SK-N-SH treated with all-trans-retinoic acid at 6 μM for 48 hours (cell line): ENCODE data around the gene SRD5A2.
"Not testable (repeated sequence)": the region's sequence is repeated elsewhere in the genome, so short reads cannot be mapped to it uniquely, and the experiment has no call there.

Experiments
- CREB5 ChIP-seq: fragments of 250-450 bp; sonication (Bioruptor Pico); IDR thresholded peaks from 2 replicates; pipeline ENCODE4 v1.5.1; 2020; ENCODE audit warnings: low read depth, mild to moderate bottlenecking, moderate library complexity
- CSDC2 ChIP-seq: fragments of 250-450 bp; sonication (Bioruptor Pico); IDR thresholded peaks from 2 replicates; pipeline ENCODE4 v1.5.0; 2020; ENCODE audit warnings: mild to moderate bottlenecking, moderate library complexity
- GLIS3 ChIP-seq: fragments of 250-450 bp; sonication (Bioruptor Pico); IDR thresholded peaks from 2 replicates; pipeline ENCODE4 v1.5.0; 2020; ENCODE audit warnings: mild to moderate bottlenecking, moderate library complexity
- OSR1 ChIP-seq: fragments of 250-450 bp; sonication (Bioruptor Pico); IDR thresholded peaks from 2 replicates; pipeline ENCODE4 v1.8.0; 2022; ENCODE audit warnings: moderate library complexity, mild to moderate bottlenecking, inconsistent platforms
- PPARA ChIP-seq: fragments of 250-450 bp; sonication (Bioruptor Pico); IDR thresholded peaks from 2 replicates; pipeline ENCODE4 v1.5.0; 2020; ENCODE audit warnings: mild to moderate bottlenecking, borderline replicate concordance
- TOX ChIP-seq: fragments of 250-450 bp; sonication (Bioruptor Pico); IDR thresholded peaks from 2 replicates; pipeline ENCODE4 v1.8.0; 2021; ENCODE audit warnings: mild to moderate bottlenecking, moderate library complexity, borderline replicate concordance
- ZC3H10 ChIP-seq: fragments of 250-450 bp; sonication (Bioruptor Pico); IDR thresholded peaks from 2 replicates; pipeline ENCODE4 v1.5.1; 2021; ENCODE audit warnings: mild to moderate bottlenecking, moderate library complexity
- ZFP30 ChIP-seq: fragments of 450-650 bp; formaldehyde crosslinking; IDR thresholded peaks from 2 replicates; pipeline ENCODE4 v1.5.0; 2022; ENCODE audit warnings: mild to moderate bottlenecking, moderate library complexity
- ZNF8 ChIP-seq: fragments of 450-650 bp; formaldehyde crosslinking; IDR thresholded peaks from 2 replicates; pipeline ENCODE4 v1.5.0; 2020; ENCODE audit warnings: mild to moderate bottlenecking, moderate library complexity
- TF ChIP-seq, protein P1 (sequence below): fragments of 250-450 bp; sonication (Bioruptor Pico); IDR thresholded peaks from 2 replicates; pipeline ENCODE4 v1.5.0; 2020; ENCODE audit warnings: mild to moderate bottlenecking, moderate library complexity
- TF ChIP-seq, protein P2 (sequence below): fragments of 250-450 bp; sonication (Bioruptor Pico); IDR thresholded peaks from 2 replicates; pipeline ENCODE4 v1.8.0; 2021; ENCODE audit warnings: low read depth, mild to moderate bottlenecking, moderate library complexity, borderline replicate concordance
- TF ChIP-seq, protein P3 (sequence below): fragments of 250-450 bp; sonication (Bioruptor Pico); IDR thresholded peaks from 2 replicates; pipeline ENCODE4 v1.8.0; 2020; ENCODE audit warnings: mild to moderate bottlenecking, moderate library complexity, borderline replicate concordance

- not testable (repeated sequence) for TF ChIP-seq CREB5; ZNF8 (CRISPR knock-in tag); ZFP30 (CRISPR knock-in tag); GLIS3; PPARA (CRISPR knock-in tag); OSR1 (CRISPR knock-in tag); ZC3H10 (CRISPR knock-in tag); CSDC2; TOX (CRISPR knock-in tag)
- TF ChIP-seq, protein P1, sequence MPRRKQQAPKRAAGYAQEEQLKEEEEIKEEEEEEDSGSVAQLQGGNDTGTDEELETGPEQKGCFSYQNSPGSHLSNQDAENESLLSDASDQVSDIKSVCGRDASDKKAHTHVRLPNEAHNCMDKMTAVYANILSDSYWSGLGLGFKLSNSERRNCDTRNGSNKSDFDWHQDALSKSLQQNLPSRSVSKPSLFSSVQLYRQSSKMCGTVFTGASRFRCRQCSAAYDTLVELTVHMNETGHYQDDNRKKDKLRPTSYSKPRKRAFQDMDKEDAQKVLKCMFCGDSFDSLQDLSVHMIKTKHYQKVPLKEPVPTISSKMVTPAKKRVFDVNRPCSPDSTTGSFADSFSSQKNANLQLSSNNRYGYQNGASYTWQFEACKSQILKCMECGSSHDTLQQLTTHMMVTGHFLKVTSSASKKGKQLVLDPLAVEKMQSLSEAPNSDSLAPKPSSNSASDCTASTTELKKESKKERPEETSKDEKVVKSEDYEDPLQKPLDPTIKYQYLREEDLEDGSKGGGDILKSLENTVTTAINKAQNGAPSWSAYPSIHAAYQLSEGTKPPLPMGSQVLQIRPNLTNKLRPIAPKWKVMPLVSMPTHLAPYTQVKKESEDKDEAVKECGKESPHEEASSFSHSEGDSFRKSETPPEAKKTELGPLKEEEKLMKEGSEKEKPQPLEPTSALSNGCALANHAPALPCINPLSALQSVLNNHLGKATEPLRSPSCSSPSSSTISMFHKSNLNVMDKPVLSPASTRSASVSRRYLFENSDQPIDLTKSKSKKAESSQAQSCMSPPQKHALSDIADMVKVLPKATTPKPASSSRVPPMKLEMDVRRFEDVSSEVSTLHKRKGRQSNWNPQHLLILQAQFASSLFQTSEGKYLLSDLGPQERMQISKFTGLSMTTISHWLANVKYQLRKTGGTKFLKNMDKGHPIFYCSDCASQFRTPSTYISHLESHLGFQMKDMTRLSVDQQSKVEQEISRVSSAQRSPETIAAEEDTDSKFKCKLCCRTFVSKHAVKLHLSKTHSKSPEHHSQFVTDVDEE (CRISPR knock-in tag) = not testable (repeated sequence)
- TF ChIP-seq, protein P2, sequence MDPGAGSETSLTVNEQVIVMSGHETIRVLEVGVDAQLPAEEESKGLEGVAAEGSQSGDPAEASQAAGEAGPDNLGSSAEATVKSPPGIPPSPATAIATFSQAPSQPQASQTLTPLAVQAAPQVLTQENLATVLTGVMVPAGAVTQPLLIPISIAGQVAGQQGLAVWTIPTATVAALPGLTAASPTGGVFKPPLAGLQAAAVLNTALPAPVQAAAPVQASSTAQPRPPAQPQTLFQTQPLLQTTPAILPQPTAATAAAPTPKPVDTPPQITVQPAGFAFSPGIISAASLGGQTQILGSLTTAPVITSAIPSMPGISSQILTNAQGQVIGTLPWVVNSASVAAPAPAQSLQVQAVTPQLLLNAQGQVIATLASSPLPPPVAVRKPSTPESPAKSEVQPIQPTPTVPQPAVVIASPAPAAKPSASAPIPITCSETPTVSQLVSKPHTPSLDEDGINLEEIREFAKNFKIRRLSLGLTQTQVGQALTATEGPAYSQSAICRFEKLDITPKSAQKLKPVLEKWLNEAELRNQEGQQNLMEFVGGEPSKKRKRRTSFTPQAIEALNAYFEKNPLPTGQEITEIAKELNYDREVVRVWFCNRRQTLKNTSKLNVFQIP (CRISPR knock-in tag) = not testable (repeated sequence)
- TF ChIP-seq, protein P3, sequence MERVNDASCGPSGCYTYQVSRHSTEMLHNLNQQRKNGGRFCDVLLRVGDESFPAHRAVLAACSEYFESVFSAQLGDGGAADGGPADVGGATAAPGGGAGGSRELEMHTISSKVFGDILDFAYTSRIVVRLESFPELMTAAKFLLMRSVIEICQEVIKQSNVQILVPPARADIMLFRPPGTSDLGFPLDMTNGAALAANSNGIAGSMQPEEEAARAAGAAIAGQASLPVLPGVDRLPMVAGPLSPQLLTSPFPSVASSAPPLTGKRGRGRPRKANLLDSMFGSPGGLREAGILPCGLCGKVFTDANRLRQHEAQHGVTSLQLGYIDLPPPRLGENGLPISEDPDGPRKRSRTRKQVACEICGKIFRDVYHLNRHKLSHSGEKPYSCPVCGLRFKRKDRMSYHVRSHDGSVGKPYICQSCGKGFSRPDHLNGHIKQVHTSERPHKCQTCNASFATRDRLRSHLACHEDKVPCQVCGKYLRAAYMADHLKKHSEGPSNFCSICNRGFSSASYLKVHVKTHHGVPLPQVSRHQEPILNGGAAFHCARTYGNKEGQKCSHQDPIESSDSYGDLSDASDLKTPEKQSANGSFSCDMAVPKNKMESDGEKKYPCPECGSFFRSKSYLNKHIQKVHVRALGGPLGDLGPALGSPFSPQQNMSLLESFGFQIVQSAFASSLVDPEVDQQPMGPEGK (CRISPR knock-in tag) = not testable (repeated sequence)
These were observed 84.3 kb downstream of the SRD5A2 start for GRCh38 chr2:31496451-31496874.
